HG03457 (cell line): ENCODE measurements around the gene SAT2.

ENCODE experiments used
- ATAC-seq: cut with Tn5 transposase; IDR thresholded peaks from one replicate; pipeline ENCODE4 v1.9.1; 2021; ENCODE audit warnings: moderate number of reproducible peaks; ENCODE audit not compliant: unreplicated experiment

The SAT2 gene

GRCh38 chr17:7592422-7593021 lies 35.1 kb downstream of the SAT2 start:
- no peak for ATAC-seq

GRCh38 chr17:7591596-7591995 lies 36.0 kb downstream of the SAT2 start:
- no peak for ATAC-seq

GRCh38 chr17:7590743-7591142 lies 36.9 kb downstream of the SAT2 start:
- no peak for ATAC-seq

GRCh38 chr17:7589891-7590691 lies 37.5 kb downstream of the SAT2 start, which contains the start of gene SOX15:
Gene SOX15, minus strand, starts transcription at chr17:7590094. Its CDS starts 418 bp downstream, at chr17:7589676.
- no peak for ATAC-seq

DNA sequence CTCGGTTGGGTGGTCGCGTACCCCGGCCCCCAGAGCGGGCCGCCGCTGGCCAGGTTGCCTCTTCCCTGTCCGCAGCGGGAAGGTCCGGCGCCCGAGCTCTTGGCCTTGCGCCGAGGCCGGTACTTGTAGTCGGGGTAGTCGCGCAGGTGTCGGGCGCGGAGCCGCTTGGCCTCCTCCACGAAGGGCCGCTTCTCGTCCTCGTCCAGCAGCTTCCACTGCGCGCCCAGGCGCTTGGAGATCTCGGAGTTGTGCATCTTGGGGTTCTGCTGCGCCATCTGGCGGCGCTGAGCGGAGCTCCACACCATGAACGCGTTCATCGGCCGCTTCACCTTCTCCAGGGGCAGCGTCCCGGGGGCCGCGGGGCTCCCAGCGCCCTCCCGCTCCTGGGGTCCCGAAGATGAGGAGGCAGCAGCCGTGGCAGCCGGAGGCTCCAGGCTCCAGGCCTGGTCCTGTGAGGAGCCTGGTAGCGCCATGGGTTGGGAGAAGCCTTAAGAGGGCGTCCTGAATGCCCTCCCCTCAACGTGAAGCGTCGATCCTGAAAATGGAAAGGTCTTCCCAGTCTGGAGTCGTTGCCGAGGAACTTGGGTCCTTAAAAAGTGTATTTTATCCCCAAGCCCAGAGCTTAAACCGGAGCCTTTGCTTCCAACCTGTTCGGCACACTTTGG lies 38.3 kb downstream of the SAT2 start:
- ATAC-seq, result no peak

GRCh38 chr17:7588553-7589203 lies 38.9 kb downstream of the SAT2 start:
- no peak for ATAC-seq

DNA sequence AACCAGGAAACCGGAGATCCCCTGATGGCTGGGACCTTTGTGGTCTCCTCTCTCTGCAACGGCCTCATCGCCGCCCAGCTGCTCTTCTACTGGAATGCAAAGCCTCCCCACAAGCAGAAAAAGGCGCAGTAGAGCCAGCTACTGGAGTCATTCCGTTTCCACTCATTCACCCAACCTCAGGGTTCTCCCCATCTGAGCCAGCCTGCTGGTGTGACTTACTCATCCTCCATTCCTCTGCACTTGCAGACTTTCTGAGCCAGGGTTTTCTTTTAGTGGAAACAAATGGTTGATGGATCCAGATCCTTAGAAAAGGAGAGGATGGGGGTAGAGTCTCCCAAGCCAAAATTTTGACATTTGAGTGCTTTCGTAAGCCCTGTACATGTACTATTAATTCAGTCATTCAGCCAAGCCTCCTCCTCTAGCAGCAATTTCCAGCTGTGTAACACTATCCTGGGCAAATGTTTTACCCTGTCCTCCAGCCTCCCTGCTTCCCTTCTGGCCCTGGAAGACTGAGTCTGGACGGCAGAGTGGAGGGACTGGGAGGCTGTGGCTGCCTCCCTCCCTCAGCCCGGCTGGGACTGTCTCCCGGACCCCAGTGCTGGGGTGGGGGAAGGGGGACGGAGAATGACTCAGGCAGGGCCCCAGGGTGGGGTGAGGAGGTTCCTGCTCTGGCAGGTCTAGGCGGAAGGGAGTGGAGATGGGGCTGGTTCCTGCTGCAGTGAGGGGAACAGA lies 40.0 kb downstream of the SAT2 start:
- no peak for ATAC-seq

- no peak for ATAC-seq
Measured at GRCh38 chr17:7586673-7587419, 40.8 kb downstream of the SAT2 start.

- peak; percentile 46 for ATAC-seq
Measured at GRCh38 chr17:7583253-7584109, 44.1 kb downstream of the SAT2 start, which contains the start of gene MPDU1. Gene MPDU1, plus strand, starts transcription at chr17:7583852. Its CDS starts 11 bp downstream, at chr17:7583863.

- ATAC-seq, result no peak
Measured at GRCh38 chr17:7582396-7583252, 45.0 kb downstream of the SAT2 start.

DNA sequence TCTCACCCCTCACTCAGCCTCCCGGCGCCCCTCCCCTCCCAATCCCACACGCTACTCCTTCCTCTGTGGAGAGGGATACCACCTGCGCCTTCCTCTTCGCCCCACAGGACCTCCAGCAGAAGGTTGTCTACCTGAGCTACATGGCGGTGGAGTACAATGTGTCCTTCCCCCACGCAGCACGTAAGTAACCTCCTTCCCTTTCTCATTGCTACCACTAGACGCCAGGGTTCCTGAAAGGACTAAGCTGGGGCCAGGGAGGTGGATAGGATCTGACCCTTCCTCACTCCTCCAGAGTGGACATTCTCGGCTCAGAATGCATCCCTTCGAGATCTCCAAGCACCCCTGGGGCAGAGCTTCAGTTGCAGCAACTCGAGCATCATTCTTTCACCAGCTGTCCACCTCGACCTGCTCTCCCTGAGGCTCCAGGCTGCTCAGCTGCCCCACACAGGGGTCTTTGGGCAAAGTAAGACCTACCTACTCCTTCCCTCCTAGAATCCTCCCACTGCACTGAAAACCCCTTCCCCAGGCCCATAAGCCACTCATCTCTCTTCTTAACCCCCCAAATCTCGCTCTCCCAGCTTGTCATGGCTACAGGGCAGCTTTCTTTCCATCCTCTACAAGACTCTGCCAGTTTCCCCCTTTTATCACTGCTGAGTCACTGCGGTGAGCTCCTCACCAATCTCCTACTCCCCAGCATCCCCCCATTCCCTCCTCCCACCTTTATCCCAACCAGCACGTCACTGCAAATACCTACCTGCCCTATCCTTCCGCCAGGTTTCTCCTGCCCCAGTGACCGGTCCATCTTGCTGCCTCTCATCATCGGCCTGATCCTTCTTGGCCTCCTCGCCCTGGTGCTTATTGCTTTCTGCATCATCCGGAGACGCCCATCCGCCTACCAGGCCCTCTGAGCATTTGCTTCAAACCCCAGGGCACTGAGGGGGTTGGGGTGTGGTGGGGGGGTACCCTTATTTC lies 46.7 kb downstream of the SAT2 start:
- no peak for ATAC-seq

DNA sequence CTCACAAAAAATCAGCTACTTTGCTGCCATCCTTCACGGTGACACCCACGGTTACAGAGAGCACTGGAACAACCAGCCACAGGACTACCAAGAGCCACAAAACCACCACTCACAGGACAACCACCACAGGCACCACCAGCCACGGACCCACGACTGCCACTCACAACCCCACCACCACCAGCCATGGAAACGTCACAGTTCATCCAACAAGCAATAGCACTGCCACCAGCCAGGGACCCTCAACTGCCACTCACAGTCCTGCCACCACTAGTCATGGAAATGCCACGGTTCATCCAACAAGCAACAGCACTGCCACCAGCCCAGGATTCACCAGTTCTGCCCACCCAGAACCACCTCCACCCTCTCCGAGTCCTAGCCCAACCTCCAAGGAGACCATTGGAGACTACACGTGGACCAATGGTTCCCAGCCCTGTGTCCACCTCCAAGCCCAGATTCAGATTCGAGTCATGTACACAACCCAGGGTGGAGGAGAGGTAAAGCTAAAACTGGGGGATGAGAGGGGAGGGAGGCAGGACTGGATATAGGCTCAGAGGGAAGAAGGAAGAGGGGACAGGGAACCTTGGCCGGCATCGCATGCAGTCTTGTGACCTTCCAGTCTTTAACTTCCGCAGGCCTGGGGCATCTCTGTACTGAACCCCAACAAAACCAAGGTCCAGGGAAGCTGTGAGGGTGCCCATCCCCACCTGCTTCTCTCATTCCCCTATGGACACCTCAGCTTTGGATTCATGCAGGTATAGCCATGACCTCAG lies 47.6 kb downstream of the SAT2 start:
- ATAC-seq, result no peak

DNA sequence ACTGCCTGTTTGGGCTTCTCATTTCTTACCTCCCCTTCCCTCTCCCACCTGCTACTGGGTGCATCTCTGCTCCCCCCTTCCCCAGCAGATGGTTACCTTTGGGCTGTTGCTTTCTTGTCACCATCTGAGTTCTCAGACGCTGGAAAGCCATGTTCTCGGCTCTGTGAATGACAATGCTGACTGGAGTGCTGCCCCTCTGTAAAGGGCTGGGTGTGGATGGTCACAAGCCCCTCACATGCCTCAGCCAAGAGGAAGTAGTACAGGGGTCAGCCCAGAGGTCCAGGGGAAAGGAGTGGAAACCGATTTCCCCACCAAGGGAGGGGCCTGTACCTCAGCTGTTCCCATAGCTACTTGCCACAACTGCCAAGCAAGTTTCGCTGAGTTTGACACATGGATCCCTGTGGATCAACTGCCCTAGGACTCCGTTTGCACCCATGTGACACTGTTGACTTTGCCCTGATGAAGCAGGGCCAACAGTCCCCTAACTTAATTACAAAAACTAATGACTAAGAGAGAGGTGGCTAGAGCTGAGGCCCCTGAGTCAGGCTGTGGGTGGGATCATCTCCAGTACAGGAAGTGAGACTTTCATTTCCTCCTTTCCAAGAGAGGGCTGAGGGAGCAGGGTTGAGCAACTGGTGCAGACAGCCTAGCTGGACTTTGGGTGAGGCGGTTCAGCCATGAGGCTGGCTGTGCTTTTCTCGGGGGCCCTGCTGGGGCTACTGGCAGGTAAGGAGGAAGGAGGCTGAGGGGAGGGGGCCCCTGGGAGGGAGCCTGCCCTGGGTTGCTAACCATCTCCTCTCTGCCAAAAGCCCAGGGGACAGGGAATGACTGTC lies 48.4 kb downstream of the SAT2 start, which contains the start of gene CD68:
Gene CD68, plus strand, starts transcription at position 638 of the 833 bp plus-strand sequence. Its CDS starts 40 bp downstream, at position 678.
- no peak for ATAC-seq

- no peak for ATAC-seq
Measured at GRCh38 chr17:7577327-7578199, 50.1 kb downstream of the SAT2 start.
